ENCODE results near the gene EEIG2.
"Not testable (repeated sequence)": the region's sequence is repeated elsewhere in the genome, so short reads cannot be mapped to it uniquely, and the experiment has no call there.

DNA sequence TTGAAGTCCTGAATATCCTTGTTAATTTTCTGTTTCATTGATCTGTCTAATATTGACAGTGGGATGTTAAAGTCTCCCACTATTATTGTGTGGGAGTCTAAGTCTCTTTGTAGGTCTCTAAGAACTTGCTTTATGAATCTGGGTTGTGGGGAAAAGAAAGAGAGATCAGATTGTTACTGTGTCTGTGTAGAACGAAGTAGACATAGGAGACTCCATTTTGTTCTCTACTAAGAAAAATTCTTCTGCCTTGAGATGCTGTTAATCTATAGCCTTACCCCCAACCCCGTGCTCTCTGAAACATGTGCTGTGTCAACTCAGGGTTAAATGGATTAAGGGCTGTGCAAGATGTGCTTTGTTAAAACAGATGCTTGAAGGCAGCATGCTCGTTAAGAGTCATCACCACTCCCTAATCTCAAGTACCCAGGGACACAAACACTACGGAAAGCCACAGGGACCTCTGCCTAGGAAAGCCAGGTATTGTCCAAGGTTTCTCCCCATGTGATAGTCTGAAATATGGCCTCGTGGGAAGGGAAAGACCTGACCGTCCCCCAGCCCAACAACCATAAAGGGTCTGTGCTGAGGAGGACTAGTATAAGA lies 42.5 kb upstream of the EEIG2 start:
- TF ChIP-seq, protein P1, sequence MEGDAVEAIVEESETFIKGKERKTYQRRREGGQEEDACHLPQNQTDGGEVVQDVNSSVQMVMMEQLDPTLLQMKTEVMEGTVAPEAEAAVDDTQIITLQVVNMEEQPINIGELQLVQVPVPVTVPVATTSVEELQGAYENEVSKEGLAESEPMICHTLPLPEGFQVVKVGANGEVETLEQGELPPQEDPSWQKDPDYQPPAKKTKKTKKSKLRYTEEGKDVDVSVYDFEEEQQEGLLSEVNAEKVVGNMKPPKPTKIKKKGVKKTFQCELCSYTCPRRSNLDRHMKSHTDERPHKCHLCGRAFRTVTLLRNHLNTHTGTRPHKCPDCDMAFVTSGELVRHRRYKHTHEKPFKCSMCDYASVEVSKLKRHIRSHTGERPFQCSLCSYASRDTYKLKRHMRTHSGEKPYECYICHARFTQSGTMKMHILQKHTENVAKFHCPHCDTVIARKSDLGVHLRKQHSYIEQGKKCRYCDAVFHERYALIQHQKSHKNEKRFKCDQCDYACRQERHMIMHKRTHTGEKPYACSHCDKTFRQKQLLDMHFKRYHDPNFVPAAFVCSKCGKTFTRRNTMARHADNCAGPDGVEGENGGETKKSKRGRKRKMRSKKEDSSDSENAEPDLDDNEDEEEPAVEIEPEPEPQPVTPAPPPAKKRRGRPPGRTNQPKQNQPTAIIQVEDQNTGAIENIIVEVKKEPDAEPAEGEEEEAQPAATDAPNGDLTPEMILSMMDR (IDR thresholded peaks at IDR 0.05), result not testable (repeated sequence)
- TF ChIP-seq POLR2A, EP300 (IDR thresholded peaks at IDR 0.05): not testable (repeated sequence)
